ENCODE results near the gene PHLPP1. TPM values are rescaled to one million over a fixed set of nuclear protein-coding genes. Genes with fewer than 3 reads are reported as not detected.
A peak's percentile ranks its signal among the peaks of the same experiment; 100 is the strongest.

Gene PHLPP1
- total RNA-seq, 1 donor from 2014 or later = 4.6 TPM

DNA sequence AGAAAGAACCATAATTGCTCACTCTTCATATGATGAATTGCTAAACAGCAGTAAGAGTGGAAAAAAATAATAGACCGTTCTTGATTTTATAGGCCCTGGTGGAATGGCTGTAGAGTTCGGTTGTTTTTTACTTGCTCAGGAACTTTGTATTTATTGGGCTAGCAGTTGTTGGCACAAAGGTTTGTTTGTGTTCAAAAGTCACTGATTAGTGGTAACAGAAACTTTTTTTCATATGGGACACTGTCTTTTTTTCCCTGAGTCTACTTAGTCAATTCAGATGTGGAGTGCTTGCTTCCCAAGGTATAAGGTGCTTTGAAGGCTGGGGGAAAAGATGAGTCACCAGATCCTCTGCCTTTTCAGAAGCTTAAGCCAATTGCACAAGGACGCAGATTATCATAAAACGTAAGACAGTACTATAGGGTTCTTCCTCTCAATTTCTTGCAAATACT, 25.8 kb downstream of the PHLPP1 start:
- no peak for DNase-seq (ENCODE audit: low read depth, low spot score)

DNA sequence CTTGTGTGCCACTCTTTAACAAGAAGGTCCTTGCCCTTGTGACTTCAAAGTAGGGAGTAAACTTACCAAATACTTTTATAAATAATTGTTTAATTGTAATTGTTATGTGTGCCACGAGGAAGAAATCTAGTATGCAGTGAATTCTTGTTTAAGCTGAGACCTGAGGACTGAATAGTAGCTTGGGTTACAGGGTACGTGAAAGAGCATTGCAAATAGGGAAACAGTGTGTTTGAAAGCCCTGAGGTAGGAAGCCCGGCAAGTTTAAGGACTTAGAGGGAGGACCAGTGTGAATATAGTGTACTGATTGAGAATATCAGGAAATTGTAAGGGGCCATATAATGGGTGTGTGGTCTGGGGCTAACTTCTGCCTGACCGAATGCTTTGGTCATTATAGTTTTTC, 26.2 kb downstream of the PHLPP1 start:
- no peak for DNase-seq (ENCODE audit: low read depth, low spot score)

DNA sequence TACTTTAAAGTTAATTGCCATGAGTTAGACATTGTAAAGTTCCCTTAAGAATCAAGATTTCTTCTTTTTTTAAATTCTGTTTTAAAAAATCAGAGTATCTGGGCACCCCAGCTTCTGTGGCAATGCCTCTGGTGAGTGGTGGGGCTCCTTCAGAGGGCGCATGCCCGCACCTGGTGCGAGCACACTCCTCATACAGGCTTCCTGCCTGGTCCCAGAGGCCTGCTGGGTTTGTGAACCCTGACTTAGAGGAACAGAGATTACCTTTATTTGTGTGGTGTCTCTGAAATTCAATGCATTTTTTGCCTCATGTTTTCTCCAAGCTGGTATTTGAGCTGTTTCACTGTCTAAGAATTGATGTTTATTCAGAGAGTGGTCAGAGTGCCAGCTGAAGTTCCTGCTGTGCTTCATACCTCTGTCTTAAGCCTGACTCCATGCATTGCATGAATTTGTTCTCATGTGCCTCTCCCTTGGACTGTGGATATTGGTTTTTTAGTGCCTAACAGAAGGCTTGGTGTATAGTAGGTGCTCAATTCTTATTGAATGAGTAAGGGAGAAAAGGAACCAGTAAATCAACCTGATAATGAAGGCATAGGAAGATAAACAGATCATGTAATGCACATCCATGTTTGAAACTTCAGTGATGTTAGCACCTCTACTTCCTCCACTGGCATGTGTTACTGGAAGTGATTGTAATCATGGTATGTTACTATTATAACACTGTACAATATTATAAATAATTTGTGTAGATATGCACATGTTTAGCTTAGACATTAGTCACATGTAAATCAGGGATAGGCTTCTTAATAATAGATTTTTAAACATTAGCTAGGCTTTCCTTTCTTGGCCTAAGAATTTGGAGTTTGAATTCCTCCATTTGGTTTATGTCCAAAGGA, 29.0 kb downstream of the PHLPP1 start:
- no peak for DNase-seq (ENCODE audit: low read depth, low spot score)

DNA sequence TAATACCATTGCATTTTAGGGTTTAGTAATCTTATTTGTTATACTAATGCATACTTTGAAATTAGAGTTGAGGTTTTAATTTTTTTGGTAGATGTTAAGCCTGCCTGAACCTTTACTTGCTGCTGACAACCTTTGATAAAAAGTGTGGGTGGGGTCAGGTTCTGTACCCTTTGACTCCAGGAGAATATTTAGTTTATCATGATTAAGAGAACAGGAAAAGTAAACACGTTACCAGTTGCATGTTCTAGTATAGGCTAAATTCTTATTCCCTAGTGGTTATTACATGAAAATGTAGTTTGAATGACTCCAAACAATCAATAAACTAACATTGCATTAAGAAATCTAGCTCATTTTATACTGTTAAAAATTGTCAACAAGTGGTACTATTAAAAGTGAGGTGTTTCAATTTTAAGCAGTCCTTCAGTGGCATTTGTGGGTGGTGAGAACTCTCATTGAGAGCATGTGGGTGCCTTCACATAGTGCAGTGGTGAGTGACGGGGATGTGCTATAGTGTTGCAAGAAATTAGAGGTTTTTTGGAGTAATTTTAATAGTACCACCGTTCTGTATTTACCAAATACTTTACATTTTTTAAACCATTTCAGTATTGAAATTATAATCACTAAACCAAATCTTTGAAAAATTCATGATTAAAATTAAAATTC, 29.9 kb downstream of the PHLPP1 start:
- no peak for DNase-seq (ENCODE audit: low read depth, low spot score)

DNA sequence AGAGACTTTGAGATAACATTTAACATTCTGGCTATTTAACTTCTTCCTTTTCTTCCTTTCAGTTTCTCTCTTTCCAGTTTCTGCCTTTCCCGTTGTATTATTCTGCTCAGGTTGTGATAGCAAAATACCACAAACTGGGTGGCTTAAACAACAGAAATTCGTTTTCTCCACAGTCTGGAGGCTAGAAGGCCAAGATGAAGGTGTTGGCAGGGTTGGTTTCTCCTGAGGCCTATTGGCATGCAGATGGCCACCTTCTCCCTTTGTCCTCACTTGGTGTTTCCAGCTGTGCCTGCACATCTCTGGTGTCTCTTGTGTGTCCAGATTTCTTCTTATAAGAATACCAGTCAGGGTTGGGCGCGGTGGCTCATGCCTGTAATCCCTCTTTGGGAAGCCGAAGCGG, 34.0 kb downstream of the PHLPP1 start:
- no peak for DNase-seq (ENCODE audit: low read depth, low spot score)

DNA sequence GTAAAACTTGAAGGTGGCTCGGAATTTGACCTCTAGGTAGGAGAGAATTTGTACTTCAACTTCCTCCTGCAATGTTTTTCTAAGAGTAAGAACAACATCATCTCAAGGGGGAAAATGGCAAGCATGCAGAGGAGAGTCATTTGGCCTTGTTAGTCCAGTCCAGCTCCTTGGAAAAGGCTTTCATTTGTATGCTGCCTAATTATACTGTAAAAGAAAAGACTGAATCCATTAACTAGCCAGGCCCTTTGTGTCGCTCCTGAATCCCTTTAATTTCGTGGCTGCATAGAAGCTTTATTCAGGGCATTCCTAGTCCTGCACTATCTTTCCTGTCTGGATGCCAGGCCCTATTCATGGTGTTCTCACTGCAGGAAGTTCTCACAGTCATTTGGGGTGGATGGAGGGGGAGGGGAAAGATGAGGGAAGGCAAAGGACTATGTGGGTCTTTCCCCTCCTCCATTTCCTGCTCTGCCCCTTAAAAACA, 36.0 kb downstream of the PHLPP1 start:
- DNase-seq (ENCODE audit: low read depth, low spot score) = peak; percentile 13

DNA sequence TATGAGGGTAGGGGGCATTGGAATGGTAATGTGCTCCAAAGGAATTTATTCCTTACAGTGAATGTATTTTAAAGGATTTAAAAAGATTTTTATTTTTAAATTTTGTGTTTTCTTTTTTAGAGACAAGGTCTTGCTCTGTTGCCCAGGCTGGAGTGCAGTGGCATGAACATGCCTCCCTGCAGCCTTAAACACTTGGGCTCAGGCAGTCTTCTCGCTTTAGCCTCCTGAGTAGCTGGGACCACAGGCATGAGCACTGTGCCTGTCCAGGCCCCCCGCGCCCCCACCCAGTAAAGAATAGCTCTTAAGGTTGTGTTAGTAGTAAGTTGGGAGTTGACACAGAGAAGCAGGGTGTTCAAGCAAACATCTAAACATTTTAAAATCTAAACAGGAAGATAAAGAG, 36.6 kb downstream of the PHLPP1 start:
- no peak for DNase-seq (ENCODE audit: low read depth, low spot score)

DNA sequence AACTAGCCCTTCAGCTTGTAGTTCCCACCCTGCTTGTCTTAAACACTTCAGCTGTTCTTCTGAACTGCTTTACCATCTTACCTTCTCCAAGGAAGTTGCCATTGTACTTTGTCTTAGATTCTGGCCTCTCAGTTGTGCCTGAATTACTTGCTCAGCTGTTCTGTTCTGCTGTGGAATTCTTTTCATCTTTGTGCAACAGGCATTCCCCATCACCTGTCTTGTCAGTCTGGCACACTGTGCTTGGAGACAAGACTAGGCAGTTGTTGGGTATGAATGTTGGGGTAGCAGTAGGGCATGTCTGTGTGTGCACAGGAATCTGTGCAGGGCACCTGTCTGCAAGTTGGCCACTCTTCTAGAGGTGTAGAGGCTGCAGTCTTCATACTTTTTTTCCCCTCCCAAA, 38.7 kb downstream of the PHLPP1 start:
- no peak for DNase-seq (ENCODE audit: low read depth, low spot score)

DNA sequence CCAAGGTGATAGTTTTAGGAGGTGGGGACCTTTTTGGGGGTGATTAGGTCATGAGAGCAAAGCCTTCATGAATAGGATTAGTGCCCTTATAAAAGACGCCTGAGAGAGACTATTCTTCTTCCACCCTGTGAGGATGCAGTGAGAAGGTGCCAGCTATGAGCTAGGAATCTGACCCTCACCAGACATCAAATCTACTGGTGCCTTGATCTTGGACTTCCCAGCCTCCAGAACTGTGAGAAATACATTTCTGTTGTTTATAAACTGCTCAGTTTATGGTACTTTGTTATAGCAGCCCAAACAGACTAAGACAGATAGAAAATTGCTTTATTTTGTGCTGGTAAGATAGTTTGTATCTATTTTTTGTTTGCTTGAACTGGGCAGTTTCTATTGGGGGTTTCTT, 40.1 kb downstream of the PHLPP1 start:
- no peak for DNase-seq (ENCODE audit: low read depth, low spot score)

DNA sequence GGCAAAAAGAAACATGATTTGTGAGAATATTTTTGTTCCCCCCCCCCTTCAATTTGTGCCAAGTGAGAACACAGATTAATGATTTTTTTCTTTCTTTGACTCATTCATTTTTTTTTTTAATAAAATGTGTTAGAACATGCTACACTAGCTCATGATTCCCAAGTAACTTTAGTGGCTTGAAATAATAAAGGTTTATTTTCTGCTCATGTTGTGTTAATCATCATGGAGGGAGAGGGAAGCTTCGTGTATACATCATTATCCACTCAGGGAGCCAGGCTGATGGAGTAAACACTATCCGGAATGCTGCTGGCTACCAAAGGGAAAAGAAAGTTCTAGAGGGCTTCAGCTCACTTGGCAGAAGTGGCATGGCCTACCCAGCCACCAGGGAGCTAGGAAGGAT, 40.6 kb downstream of the PHLPP1 start:
- no peak for DNase-seq (ENCODE audit: low read depth, low spot score)

DNA sequence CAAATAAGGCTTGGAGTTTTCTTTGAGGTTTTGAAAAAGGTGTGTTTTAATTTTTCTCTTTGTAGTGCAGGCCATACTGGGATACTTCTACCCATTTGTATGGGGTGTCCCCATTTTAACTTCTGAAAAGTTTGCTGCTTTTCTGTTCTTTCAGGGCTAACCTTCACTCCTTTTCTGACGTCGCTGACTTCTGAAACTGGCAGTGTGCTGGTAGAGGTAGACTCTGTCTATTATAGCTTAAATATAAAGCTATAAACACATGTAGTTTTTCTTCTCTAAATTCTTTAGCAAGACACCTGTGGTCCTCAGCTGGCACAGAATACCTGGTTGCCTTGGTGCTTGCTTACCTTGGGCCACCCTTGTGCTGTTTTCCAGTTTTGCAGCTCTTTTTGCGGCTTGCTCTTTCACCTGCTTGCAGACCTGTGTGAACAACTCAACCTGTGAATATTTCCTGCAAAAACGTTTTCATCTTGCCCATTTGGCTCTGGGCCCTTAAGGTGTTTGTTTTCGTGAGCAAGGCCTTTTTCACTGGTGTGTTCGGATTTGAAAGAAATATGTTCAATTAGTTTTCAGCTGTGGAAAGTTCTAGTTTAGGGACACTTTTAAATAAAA, 42.2 kb downstream of the PHLPP1 start:
- DNase-seq (ENCODE audit: low read depth, low spot score) = no peak

DNA sequence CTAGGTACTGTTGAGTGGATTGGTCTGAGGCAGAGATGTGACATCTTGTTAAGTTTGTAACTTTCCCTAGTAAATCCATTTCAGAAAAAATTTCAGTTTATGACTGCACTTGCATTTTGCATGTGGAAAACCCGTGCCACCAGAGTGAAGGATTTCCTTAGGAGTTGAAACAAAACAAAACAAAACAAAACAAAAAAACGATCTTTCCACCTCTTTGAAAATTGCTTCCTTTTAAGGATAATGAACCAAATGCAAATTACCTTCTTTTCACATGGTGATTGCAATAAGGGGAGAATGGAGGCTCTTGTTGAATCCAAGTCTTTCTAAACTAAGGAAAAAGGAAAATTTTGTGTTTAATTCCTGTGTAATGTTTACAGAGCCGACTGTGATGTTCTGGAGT, 43.2 kb downstream of the PHLPP1 start:
- no peak for DNase-seq (ENCODE audit: low read depth, low spot score)

DNA sequence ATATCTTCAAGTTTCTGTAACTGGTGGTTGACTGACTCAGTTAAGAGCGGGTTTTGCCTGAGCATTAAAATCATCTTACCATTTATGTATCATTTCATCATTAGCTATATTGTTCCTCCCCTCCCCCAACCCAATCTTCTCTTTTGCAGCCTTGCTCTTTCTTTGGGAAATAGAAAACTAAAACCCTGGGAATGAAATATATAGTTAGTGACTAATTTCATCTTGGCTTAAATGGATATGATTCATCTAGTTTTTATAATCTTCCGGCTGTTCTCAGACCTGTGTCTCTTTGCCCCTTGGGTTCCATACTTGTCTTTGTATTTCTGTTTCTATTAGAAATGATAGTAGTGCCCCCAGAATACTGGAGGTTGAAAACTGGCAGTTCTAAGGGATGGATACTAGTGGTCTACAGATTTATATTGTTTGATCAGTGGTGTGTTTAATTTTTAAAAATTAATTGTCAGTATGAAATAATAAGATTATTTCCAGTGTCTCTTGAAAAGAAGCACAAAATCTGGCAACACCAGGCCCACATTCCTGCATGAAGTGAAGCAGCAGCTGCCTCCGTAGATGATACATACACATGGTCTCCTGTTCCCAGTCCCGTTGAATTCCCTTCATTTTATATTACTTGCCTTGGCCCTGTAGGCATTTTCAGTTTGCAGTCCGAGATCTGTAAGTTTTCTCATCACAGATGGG, 44.5 kb downstream of the PHLPP1 start:
- DNase-seq (ENCODE audit: low read depth, low spot score) = no peak

DNA sequence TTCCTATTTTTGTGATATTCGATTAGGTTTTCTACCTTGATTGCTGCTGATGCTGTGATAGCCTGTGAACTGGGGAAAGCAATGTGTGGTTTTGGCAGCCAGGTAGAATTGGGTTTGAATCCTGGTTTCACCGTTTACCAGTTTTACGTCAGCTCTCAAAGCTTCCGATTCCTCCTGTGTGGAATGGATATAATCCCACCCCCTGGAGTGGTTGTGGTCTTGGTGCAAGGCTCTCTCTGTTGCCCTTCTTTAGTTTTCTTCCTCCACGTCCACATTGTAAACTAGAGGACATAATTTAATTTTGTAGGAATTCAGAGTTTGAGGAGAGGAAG, 45.0 kb downstream of the PHLPP1 start:
- no peak for DNase-seq (ENCODE audit: low read depth, low spot score)

DNA sequence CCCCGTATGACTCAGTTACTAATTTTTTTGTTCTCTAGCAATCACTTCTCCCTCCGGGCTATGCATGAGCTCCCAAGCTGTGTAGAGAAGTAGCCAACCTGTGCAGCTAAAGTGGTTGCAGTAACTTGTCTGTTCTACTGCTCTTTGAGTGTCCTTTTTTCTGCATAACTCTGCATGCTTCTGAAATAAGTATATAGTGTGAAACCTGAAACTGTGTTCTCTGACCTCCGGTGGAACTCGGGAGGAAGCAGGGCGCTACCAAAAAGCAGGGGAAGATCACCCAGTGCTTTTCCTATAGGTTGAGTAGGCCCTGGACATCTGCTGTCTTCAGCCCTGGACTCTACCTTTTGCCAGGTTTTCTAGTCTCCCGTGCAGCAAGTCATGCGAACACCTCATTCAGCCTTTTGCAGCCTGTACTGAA, 47.8 kb downstream of the PHLPP1 start:
- DNase-seq (ENCODE audit: low read depth, low spot score) = no peak

DNA sequence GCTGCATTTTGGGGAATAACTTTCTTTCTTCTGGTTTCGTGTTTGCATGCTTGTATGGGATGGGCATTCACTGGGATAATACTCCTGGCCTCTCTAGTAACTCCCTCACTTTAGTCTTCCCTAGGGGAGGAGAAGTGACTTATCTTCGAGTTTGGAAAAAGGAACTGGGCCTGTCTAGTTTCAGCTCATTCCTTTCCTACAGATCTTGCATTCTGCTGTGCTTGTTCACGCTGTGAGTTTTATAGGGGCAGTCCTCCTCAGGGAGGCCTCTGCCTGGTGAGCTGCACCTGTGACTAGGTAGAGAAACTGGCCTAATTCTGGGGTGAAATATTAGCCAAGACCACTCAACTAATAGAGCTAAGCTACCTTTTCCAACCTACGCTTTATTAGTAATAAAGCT, 50.9 kb downstream of the PHLPP1 start:
- no peak for DNase-seq (ENCODE audit: low read depth, low spot score)

DNA sequence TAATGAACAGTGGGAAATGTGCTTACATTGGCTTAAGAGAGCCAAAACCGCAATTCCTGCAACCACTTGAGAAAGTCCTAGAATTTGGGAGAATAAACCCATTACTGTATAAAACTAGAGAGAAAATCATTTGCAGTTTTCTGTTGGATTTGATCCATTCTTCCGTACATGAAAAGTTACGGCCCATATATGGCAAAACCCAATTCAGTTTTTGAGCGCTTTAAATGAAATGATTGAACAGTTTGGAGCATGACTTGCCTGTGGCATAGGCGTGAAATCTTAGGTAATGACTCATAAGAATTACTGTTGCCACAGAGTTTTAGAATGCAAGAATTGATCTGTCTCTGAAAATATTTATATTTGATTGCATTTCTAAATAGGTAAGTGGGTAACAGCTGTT, 52.0 kb downstream of the PHLPP1 start:
- DNase-seq (ENCODE audit: low read depth, low spot score) = no peak

DNA sequence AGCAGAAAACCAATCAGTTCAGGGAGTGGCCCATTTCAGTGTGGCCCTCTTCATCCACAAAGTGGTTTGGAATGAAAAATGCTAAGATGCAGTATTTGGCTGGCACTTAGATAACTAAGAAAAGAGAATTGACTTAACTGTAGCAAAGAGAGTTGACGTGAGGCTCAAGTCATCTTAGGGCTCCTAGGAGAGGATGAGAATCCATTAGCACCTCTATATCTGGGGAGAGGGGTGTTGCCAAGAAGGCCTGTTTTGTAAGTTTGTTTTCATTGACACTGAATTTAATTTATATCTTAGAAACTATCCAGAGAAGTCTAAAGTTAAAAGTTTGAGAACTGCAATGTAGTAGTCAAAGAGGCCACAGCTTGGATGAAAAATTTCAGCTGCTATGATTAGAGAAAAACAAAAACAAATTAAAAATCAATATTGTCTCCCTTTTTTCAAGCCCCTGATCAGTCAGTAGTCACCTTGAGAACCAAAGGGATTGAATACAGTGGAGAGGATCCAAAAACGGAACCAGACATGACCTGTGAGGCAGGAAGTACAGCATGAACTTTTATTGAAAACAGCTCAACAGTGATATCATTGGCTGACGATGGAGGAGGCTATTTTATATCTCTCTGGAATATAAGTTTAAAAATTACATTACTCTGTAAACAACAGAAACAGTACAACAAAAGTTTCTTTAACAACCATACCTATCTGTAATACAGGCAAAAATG, 52.7 kb downstream of the PHLPP1 start:
- no peak for DNase-seq (ENCODE audit: low read depth, low spot score)

DNA sequence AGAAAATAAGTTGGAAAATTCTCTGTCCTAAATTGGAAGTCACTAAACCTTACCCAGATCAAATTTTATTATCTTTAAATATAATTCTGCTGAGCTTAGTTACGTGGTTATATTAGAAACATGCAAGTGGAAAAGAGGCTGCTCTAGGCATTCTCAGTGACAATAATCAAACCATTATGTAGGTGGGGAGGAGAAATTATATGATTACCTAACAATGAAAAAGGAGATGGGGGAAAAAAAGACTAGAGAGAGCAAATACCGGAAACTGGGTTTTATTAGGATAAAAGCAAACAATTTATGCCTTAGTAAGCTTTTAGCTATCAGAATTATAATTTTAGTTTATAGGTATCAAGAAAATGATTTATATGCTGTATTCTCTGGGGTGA, 53.2 kb downstream of the PHLPP1 start:
- DNase-seq (ENCODE audit: low read depth, low spot score) = no peak

DNA sequence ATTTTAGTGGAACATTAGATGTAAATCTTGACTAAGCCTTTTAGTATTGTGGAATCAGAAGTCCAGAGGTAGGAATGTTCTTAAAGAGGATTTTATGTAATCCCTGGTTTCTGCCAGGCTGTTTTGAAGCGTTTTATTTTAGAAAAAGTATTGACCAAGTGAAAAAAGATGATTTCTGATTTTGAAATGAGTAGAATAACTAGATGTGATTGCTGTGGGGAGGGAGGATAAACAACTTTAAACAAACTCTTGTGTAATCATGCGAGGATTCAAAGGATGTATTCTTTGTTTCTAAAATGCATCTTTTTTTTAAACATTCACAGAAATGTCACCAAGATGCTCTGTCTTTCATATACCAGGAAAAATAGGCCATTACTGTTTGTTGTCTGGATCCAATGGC, 53.9 kb downstream of the PHLPP1 start:
- no peak for DNase-seq (ENCODE audit: low read depth, low spot score)
